CMK (cell line): ENCODE data around the gene GPI.

ENCODE experiments used
- DNase-seq: peaks from one replicate; pipeline ENCODE4 v3.0.0-alpha.2; 2010; ENCODE audit warnings: low read depth

The GPI gene

DNA sequence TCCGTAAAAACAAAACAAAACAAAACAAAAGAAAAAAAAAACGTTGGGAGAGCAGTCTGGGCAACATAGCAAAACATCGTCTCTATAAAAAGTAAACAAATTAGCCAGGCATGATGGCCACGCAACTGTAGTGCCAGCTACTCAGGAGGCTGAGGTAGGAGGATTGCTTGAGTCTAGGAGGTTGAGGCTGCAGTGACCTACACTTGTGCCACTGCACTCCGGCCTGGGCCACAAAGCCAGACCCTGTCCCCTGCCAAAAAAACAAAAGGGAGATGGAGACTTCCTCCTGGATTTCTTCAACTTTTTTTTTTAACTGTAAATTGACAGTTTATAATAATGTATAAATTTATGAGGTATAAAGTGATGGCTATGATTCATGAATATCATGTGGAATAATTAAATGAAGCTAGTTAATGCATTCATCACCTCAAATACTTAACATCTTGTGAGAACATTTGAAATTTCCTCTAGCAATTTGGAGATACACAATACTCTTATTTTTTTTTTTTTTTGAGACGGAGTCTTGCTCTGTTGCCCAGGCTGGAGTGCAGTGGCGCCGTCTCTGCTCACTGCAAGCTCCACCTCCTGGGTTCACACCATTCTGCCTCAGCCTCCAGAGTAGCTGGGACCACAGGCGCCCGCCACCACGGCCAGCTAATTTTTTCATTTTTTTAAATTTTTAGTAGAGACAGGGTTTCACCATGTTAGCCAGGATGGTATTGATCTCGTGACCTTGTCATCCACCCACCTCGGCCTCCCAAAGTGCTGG lies 41.1 kb downstream of the GPI start:
- no peak for DNase-seq

DNA sequence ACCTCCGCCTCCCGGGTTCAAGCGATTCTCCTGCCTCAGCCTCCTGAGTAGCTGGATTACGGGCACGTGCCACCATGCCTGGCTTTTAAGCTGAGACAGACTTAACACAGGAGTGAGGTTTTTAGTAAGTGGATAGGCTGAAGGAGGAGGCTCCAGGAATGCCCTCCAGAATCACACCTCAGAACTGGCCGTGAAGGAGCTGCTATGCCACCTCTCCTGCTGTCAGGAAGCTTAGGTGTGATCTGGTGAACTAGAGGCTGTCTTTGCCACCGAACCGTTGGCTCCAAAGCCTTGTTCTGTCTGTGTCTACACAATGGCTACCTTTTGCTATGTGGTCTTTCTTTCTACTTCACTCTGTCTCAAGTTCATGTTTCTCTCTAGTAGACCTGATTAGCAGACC lies 43.4 kb downstream of the GPI start:
- DNase-seq: no peak

DNA sequence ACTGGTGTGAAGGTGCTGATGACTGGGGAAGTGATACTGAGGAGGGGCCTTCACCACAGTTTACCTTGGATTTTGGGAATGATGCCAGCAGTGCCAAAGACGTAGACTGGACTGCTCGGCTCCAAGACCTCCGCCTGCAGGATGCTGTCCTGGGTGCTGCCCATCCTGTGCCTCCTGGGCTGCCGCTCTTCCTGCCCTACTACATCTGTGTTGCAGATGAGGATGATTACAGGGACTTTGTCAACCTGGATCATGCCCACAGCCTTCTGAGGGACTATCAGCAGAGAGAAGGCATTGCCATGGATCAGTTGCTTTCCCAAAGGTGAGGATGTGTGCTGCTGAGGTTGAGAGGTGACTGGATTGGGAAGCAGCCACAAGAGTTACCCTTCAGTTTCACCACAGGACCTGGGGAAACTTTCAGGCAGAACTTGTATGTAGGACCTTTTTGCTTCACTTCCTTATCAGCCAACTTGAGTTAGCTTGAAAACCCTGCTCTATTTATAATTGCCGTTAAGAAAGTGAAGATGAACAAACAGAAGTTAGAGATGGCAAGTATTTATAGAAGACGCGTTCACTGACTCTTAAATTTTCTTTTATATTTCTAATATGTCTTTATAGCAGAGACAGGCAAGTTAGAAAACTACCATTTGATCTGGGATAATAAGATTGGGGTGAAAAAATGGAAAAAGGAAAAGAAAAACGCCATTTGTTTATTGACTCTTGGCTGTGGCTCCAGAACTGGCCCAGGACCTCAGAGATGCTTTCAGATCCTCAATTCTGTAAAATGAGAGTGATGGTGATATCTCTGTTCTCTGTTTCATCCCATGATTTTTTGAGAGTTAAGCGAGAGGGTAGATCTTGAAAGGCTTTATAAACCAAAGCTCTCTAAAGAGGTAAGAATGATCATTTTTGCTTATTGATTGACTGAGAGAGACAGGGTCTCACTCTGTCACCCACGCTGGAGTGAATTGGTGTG lies 44.5 kb downstream of the GPI start:
- DNase-seq: no peak

DNA sequence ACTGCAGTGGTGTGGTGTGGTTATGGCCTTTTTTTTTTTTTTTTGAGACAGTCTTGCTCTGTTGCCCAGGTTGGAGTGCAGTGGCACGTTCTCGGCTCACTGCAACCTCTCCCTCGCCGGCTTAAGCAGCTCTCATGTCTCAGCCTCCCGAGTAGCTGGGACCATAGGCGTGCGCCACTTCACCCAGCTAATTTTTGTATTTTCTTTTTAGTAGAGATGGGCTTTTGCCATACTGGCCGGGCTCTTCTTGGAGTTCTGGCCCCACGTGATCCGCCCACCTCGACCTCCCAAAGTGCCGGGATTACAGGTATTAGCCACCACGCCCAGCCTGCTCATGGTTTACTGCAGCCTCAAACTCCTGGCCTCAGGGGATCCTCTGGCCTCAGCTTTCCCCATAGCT lies 46.2 kb downstream of the GPI start:
- DNase-seq: no peak

DNA sequence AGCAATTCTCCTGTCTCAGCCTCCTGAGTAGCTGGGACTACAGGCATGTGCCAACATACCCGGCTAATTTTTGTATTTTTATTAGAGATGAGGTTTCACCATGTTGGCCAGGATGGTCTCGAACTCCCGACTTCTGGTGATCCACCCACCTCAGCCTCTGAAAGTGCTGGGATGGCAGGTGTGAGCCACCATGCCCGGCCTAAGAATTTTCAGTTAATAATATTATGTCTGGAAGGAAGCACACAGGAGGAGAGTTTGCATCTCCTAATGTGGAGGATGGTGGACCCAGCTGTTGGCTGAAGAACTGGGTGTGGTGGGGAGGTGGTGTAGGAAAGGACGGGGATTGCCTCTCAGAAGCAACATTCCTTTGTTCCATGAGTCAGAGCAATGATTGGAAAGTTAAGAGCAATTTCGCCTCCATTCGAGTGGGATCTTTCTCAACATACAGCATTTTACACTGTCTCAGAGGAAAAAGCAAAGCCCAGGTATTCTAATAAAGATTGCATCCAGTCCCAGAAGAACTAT lies 51.1 kb downstream of the GPI start:
- DNase-seq: no peak

DNA sequence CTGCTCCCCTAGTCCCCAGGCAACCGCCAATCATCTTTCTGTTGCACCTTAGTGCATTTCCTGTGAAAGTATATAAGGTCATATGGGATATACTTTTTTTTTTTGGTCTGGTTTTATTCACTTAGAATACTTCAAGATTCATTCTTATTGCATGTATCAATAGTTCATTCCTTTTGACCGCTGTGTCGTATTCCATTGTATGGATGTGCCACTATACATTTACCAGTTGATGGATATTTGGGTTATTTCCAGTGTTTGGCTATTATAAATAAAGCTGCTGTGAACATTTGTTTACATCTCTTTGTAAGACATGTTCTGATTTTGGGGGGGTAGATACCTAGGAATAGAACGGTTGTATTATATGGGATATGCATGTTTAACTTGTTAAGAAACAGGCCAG lies 53.3 kb downstream of the GPI start:
- no peak for DNase-seq

DNA sequence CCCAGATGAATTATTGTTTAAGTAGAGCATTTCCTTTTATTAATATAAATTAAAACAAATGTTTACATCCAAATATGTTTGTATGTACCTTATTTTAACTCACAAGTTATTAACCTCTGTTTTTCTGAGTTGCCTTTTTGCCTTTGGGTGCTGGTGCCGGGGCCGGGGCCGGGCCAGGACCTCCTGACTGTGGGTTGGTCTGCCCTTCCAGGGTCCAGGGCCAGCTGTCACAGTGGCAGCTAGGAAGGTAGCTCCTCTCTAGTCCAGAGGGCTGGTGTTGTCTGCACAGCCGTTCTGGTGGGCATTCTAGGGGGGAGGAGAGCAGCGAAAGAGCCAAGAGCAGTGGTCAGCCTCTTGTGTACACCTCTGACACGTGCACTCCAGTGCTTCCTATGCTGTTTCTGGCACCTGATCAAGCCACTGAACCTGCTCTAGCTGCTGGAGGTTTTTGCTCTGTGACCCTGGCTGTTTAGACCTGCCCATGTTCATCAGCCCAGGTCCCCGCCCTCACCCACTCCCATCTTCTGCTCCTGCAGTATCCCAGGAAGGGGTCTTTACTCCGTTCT lies 61.2 kb downstream of the GPI start:
- no peak for DNase-seq

DNA sequence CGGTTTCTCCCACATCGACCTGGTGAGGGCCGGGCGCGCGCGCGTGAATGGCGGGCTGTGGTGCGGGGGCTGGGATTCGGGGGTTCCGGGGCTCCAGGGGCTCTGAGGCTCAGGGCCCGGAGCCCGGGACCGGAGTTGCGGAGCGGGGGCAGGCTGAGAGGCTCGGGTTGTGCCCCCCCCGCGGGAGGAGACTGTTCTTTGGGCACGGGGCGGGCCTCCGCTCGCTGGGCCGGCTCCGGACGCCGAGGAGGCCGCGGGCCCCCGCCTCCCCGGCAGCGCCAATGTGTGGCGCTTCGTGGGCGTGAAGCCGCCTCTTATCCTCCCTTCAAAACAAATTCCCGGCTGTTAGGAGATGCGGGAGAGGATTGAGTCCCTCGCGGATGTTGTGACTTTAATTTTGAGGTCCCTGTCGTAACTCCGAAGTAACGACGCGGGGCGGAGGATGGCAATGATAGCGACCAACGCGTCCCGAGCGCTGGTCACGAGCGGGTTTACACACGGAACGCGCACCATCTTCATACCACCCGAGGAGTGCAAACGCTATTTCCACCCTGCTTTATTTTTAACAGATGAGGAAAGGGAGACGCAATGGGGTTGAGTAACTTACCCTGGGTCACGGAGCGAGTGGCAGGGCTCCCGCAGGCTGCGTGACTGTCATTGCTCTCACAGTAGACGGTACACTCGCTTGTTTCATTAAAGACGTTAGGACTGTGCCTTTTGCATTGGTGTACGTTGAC lies 63.7 kb downstream of the GPI start:
- DNase-seq: no peak

DNA sequence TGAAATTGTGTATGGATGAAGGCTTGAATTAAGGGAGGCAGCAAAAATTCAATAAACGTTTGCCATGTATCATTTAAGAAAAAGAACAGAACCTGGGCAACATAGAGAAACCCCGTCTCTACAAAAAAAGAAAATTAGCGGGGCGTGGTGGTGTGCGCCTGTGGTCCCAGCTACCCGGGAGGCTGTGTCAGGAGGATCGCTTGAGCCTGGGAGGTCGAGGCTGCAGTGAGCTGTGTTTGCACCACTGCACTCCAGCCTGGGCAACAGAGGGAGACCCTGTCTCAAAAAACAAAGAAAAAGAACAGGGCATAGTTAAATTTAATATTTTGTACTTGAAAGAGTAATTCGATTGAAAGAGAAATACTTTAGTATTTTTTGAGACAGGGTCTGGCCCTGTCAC lies 64.6 kb downstream of the GPI start:
- no peak for DNase-seq

DNA sequence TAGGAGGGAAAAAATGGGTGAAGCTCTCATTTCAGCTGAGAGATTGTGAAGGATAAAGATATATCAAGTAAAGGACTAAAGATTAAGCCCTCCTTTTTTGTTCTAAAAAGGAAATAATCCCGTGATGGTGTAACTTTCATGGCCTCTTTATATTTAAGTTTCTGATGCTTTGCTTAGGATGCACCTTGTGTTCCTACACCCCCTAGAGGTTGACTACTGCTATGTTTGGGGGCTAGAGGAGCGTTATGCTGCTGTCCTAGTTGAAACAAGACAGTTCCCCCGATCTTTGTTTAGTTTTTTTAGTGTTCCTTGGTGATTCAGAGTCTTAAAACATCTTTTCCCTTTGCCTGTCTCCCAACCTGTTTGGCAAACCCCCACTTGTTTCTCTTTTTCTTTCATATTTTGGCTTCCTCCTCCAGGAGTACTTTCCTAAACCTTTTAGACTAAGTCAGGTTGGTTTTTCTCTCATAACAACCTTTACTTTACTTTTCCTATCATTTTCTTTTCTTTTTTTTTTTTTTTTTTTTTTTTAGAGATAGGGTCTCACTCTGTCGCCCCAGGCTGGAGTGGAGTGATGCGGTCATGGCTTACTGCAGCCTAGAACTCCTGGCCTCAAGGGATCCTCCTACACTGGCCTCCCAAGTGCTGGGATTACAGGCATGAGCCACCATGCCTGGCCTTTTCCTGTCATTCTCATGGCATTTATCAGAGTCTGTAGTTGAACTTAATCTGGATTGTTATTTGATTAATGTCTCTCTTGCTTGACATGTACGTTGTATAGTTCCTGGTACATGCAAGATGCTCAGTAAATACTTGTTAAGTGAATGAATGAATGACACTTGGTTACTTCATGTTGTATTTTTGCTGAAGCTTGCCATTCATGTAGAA lies 66.0 kb downstream of the GPI start:
- DNase-seq: peak; percentile 45

DNA sequence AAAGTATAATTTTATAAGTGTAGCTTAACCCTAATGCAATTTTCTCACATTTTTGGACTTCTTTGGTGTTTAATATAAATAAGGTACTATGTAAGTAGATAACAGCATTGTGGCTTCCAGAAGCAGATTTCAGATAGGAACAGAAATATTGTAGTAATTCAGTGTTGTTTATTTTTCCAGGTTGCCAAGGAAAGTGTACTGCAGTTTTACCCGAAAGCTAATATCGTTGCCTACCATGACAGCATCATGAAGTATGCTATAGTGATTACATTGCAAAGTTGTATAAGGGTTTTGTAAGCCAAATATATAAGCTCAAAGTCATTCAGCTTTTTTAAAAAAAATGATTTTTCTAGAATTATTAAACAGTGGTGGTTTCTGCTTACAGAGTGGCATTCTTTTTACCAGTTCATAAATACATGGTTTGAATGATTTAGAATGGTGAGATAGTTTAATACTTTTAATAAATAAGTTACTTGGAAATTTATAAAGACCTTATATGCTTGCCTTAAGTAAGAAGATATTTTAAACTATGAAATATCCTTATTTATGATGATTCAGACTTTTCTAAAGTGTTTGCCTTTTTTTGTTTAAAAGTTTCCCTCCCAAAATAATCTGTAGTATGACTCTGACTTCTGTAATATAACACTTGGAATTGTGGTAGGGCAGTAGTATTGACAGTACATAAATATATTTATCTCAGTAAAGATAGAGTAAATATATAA lies 66.8 kb downstream of the GPI start:
- DNase-seq: no peak

DNA sequence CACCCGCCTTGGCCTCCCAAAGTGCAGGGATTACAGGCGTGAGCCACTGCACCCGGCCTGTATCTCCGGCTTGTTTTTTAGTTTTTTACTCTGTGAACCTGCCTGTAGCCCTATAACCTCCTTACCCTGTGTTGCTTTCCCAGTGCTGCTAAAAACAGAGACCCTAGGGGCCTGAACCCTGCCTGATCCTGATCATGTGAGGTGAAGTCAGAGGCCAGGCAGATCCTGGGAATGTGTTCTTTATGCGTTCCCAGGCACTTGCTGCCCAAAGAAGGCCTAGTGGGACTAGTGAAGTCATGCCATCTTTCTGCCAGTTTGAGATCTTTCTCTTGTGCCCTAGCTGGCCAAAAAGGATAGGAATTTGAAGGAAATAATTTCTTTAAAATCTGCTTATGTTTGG lies 67.8 kb downstream of the GPI start:
- no peak for DNase-seq

DNA sequence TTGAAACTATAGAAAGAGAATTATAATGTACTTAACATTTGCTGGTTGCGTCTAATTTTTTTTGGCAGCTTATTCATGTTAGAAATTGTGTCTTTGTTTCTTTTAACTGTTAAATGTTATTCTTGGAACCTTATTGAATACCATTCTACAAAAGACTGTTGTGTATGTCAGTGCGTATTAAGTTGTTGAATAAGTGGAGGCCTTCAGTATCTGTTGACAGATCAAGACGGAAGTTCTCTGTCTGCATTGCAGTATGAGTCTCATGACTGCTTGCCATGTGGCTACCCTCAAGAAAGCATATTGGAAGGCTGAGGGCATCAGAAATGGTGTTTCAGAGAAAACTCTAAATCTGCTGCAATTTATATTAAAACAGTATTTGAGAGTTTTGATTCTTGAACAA lies 71.7 kb downstream of the GPI start:
- no peak for DNase-seq

DNA sequence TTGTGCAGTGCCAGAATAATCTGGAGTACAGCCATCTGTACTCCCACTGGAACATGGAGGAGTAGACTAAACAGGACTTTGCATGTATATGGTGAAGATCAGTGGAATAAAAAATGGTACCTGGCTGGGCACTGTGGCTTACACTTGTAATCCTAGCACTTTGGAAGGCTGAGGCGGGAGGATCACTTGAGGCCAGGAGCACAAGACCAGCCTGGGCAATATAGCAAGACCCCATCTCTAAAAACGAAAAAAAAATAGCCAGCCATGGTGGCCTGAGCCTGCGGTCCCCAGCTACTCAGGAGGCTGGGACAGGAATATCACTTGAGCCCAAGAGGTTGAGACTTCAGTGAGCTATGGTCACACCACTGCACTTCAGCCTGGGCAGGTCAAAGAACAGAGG lies 83.2 kb downstream of the GPI start:
- DNase-seq: no peak
